Mucosa of descending colon (tissue), 3 donors: Measurements from ENCODE around the gene HELB. TPM values are rescaled to one million over a fixed set of nuclear protein-coding genes. Genes with fewer than 3 reads are reported as not detected.
"Not testable (repeated sequence)": the region's sequence is repeated elsewhere in the genome, so short reads cannot be mapped to it uniquely, and the experiment has no call there.

Experiments
- ATAC-seq: fragments of 200-7000 bp; cut with Tn5 transposase; one replicate; pipeline ENCODE4 v1.9.1; 2020; ENCODE audit warnings: mild to moderate bottlenecking, moderate library complexity
- DNase-seq, 3 donors: peaks; one replicate each; pipeline ENCODE4 v3.0.0-alpha.2; 2020
- H3K36me3 ChIP-seq: fragments of 200-600 bp; one replicate; pipeline ENCODE4 v1.8.0; 2021; ENCODE audit warnings: low read depth, mild to moderate bottlenecking
- H3K4me1 ChIP-seq: fragments of 200-600 bp; one replicate; pipeline ENCODE4 v1.8.0; 2021; ENCODE audit warnings: low read depth, mild to moderate bottlenecking
- H3K4me3 ChIP-seq: fragments of 200-600 bp; one replicate; pipeline ENCODE4 v1.8.0; 2021; ENCODE audit warnings: mild to moderate bottlenecking
- H3K9me3 ChIP-seq: fragments of 200-600 bp; one replicate; pipeline ENCODE4 v1.8.0; 2021; ENCODE audit warnings: mild to moderate bottlenecking
- intact Hi-C, 2 donors: fragments of 100-400 bp; cut with DNase I in 1 of 2; cut with micrococcal nuclease in 1 of 2; formaldehyde crosslinking; loops; one replicate each; pipeline versions ENCODE4 v1.11.0 to v1.11.1; 2022; cut with DNase I, micrococcal nuclease
- total RNA-seq, 3 donors: library from RNA; stranded (reverse); fragmentation: NEBNext Ultra II Directional in 2 of 3; extraction: Animal tissue kit (Norgen Biotek cat#: 25700) in 2 of 3; gene quantifications; one replicate each; pipeline versions ENCODE4 v1.2.1 to v1.2.4, GENCODE V29; 2021 to 2023
- TF ChIP-seq, protein P1 (sequence below): fragments of 200-600 bp; IDR thresholded peaks from one replicate; pipeline ENCODE4 v1.8.0; 2022; ENCODE audit warnings: antibody characterized with exemption, mild to moderate bottlenecking
- donor health status: DM: no; HTN: no; CAD: no; lungs with moderate emphysema.
- donor health status: DM: no; HTN: no; CAD: no.
- donor health status: DM: no; HTN: yes; CAD: no.

Gene HELB
- total RNA-seq, 3 donors from 2014 or later = 3.8 to 6.0 (median 5.4) TPM

DNA sequence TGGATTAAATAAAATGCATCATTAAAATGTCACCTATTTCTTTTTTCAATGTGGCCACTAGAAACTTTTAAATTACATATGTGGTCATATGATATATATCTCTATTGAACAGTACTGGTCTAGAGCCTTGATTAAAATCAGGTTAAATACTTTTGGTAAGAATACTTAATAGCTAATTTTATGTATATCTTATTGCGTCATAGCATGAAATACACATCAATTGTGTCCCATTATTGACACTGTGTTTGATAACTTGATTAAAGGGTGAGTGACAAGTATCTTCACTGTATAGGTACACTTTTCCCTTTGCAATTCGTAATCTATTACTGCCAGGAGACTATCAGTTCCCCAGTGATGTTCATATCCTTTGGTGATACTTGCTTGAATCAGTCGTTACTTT is 4.4 kb upstream of the HELB start:
- DNase-seq (no peak), ATAC-seq (no peak)
- Histone ChIP-seq H3K36me3 (peaks cover 4% of the 10 kb centered on the region), H3K4me1 (peaks cover 5% of the 10 kb centered on the region), H3K9me3 (no peaks in the 10 kb centered on the region), H3K4me3 (no peak overlapping the region)
- TF ChIP-seq, protein P1, sequence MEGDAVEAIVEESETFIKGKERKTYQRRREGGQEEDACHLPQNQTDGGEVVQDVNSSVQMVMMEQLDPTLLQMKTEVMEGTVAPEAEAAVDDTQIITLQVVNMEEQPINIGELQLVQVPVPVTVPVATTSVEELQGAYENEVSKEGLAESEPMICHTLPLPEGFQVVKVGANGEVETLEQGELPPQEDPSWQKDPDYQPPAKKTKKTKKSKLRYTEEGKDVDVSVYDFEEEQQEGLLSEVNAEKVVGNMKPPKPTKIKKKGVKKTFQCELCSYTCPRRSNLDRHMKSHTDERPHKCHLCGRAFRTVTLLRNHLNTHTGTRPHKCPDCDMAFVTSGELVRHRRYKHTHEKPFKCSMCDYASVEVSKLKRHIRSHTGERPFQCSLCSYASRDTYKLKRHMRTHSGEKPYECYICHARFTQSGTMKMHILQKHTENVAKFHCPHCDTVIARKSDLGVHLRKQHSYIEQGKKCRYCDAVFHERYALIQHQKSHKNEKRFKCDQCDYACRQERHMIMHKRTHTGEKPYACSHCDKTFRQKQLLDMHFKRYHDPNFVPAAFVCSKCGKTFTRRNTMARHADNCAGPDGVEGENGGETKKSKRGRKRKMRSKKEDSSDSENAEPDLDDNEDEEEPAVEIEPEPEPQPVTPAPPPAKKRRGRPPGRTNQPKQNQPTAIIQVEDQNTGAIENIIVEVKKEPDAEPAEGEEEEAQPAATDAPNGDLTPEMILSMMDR = no peak
- intact Hi-C loops = no loop called here

DNA sequence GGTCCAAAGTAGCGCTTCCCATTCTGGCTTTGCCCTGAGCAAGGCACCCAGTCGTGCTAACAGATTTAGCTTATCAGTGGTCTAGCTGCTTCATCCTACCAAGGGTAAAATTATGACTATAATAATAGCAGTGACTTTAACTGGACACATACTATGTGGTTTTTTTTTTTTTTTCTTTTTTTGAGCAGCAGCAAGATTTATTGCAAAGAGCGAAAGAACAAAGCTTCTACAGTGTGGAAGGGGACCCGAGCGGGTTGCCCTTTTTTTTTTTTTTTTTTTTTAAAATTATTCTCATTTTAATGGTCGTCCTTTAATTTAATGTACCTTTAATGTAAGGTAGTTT is 505 bp downstream of the HELB start:
- ATAC-seq (no peak), DNase-seq (no peak)
- Histone ChIP-seq H3K36me3 (peaks cover 4% of the 10 kb centered on the region), H3K9me3 (no peaks in the 10 kb centered on the region), H3K4me1 (peaks cover 5% of the 10 kb centered on the region), H3K4me3 (peak overlapping the region; percentile 30)
- intact Hi-C loops = no loop called here
- TF ChIP-seq, protein P1 = no peak

DNA sequence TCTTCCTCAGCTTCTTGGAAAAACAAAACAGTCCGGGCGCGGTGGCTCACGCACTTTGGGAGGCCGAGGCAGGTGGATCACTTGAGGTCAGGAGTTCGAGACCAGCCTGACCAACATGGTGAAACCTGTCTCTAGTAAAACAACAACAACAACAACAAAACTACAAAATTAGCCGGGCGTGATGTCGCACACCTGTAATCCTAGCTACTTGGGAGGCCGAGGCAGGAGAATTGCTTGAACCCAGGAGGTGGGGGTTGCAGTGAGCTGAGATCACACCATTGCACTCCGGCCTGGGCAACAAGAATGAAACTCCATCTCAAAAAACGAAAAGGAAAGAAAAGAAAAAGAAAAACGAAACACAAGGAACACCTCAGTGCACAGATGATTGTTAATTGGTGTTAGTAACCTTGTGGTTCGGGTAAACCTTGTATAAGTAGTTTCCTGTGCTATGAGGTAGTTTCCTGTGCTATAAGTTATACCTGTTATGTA is 1.1 kb downstream of the HELB start:
- intact Hi-C loops, H3K9me3 ChIP-seq, H3K4me3 ChIP-seq, H3K4me1 ChIP-seq, H3K36me3 ChIP-seq: not testable (repeated sequence)
- DNase-seq (peak; percentile 23 to 55 (median 46)), ATAC-seq (peak; percentile 37)

DNA sequence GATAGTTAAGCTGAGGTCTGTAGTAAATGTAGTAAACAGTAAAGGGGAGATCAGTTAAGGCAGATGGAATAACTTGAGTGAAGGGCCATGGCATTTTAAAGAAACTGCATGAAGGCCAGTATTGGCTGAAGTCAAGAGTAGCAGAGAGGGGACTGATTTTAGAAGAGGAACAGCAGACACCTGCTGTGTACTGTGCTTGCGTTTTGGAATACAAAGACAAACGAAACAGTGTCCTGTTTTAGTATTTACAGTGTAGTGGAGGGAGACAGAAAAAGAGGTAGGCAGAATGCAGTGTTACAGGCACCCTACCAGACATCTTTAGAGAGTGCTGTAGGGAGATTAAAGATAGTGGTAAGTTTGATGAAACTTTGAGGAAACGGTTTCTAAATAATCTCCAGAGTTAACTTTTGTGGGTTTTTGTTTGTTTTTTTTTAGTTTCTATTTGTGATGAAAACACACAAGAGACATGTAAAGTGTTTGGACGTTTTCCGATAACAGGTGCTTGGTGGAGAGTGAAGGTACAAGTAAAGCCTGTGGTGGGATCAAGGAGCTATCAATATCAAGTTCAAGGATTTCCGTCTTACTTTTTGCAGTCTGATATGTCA is 2.1 kb downstream of the HELB start:
- H3K9me3 ChIP-seq = no peaks in the 10 kb centered on the region
- H3K4me1 ChIP-seq = peaks cover 5% of the 10 kb centered on the region
- DNase-seq = no peak
- no peak for ATAC-seq
- TF ChIP-seq, protein P1 = no peak
- H3K36me3 ChIP-seq = peaks cover 4% of the 10 kb centered on the region
- intact Hi-C loops = no loop called here
- H3K4me3 ChIP-seq = no peak overlapping the region

DNA sequence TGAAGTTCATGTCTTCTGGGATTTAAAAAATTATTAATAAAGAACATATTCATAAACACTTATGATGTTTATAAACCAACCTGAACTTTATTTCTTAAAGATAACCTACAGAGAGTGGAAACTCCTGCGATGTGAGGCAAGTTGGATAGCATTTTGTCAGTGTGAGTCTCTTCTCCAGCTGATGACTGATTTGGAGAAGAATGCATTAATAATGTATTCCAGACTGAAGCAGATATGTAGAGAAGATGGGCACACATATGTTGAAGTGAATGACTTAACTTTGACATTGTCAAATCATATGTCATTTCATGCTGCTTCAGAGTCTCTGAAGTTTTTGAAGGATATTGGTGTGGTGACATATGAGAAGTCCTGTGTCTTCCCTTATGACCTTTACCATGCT is 7.3 kb downstream of the HELB start:
- Histone ChIP-seq H3K4me3 (no peak overlapping the region), H3K9me3 (no peaks in the 10 kb centered on the region), H3K4me1 (no peaks in the 10 kb centered on the region), H3K36me3 (no peaks in the 10 kb centered on the region)
- DNase-seq = no peak
- intact Hi-C loops = no loop called here
- no peak for ATAC-seq
- TF ChIP-seq, protein P1 = no peak

DNA sequence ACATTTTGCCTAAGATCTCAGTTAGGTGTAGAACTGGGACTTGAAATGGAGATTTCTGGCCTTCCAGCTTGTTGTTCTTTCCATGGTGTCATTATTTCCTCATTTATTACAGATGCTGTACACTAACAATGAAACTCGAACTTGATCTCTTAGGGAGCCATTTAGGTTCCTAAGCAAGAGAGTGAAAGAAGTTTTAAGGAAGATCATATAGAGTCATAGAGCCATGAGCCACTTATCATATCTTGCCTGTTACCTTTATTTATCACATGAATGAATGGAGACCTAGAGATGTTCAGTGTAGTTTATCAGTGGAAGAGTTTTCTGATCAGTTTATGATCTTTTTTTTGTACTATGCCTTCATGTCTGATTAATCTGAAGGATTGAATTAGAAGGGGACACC is 9.9 kb downstream of the HELB start:
- Histone ChIP-seq H3K9me3 (no peaks in the 10 kb centered on the region), H3K36me3 (no peaks in the 10 kb centered on the region), H3K4me1 (no peaks in the 10 kb centered on the region), H3K4me3 (no peak overlapping the region)
- DNase-seq (no peak), ATAC-seq (no peak)
- TF ChIP-seq, protein P1 = no peak
- intact Hi-C loops = no loop called here
